H1 (cell line): ENCODE measurements around the gene DVL1. TPM values are rescaled to one million over a fixed set of nuclear protein-coding genes. Genes with fewer than 3 reads are reported as not detected.

Experiments
- CTCF ChIA-PET: fragments of 300-600 bp; sonication (Branson Sonifier 250); formaldehyde crosslinking; loops from one replicate; lab custom pipeline; 2021; ENCODE audit not compliant: partially characterized antibody; lab: Charles Lee
- POLR2A ChIA-PET: fragments of 300-600 bp; sonication (Branson Sonifier 250); formaldehyde crosslinking; loops from one replicate; lab custom pipeline; 2021; ENCODE audit warnings: inconsistent platforms; ENCODE audit not compliant: partially characterized antibody; lab: Charles Lee
- DNase-seq, 2 experiments: peaks; one replicate each; pipeline versions ENCODE4 v3.0.0 to v3.0.0-alpha.2; 2010 to 2022; ENCODE audit warnings: low spot score in 2 of 2, low read depth in 1 of 2, mixed read lengths in 1 of 2
- FAIRE-seq: peaks from 2 replicates; lab custom pipeline; 2011; peaks lifted over from hg19 to GRCh38; lab: Jason Lieb, UNC
- H2AFZ ChIP-seq: 2 replicates; pipeline ENCODE4 v1.8.1; 2012; ENCODE audit warnings: low read length, inconsistent platforms
- H2AK5ac ChIP-seq: 2 replicates; pipeline ENCODE4 v1.6.1; 2013; ENCODE audit warnings: low read depth, low read length
- H2BK120ac ChIP-seq: replicated peaks from 2 replicates; pipeline ENCODE3; 2013; ENCODE audit warnings: low read depth, low read length, inconsistent platforms
- H2BK12ac ChIP-seq: 2 replicates; pipeline ENCODE4 v1.6.1; 2013; ENCODE audit warnings: low read depth, low read length
- H2BK15ac ChIP-seq: 2 replicates; pipeline ENCODE4 v1.6.1; 2013; ENCODE audit warnings: low read length
- H2BK20ac ChIP-seq: 2 replicates; pipeline ENCODE4 v1.6.1; 2013; ENCODE audit warnings: low read length
- H2BK5ac ChIP-seq: 2 replicates; pipeline ENCODE4 v1.6.1; 2013; ENCODE audit warnings: low read depth, low read length
- H3K14ac ChIP-seq: 2 replicates; pipeline ENCODE4 v1.6.1; 2013; ENCODE audit warnings: inconsistent platforms; ENCODE audit not compliant: insufficient read length
- H3K18ac ChIP-seq: 2 replicates; pipeline ENCODE4 v1.6.1; 2013; ENCODE audit warnings: low read length; ENCODE audit errors: extremely low read depth
- H3K23ac ChIP-seq: 2 replicates; pipeline ENCODE4 v1.6.1; 2013; ENCODE audit warnings: inconsistent platforms; ENCODE audit not compliant: insufficient read length
- H3K23me2 ChIP-seq: 2 replicates; pipeline ENCODE4 v1.6.1; 2013; ENCODE audit warnings: low read depth, low read length
- H3K27ac ChIP-seq: 2 replicates; pipeline ENCODE4 v1.6.1; 2011; ENCODE audit warnings: low read depth, low read length, inconsistent platforms
- H3K27me3 ChIP-seq, 4 experiments: replicated peaks in 1 of 4; 1 replicate in 1 of 4; 2 replicates in 3 of 4; pipeline versions ENCODE4 v1.6.1 to v1.8.1; 2011 to 2013; ENCODE audit warnings: low read length in 3 of 4, mild to moderate bottlenecking in 3 of 4, inconsistent platforms in 2 of 4, mixed read lengths in 2 of 4, moderate library complexity in 1 of 4; ENCODE audit not compliant: control insufficient read depth in 3 of 4, insufficient read depth in 3 of 4; ENCODE audit errors: extremely low read depth in 1 of 4
- H3K36me3 ChIP-seq, 4 experiments: 2 replicates each; pipeline versions ENCODE4 v1.6.1 to v1.8.1; 2011 to 2013; ENCODE audit warnings: mild to moderate bottlenecking in 4 of 4, low read length in 3 of 4, moderate library complexity in 2 of 4, control low read depth in 1 of 4, inconsistent platforms in 1 of 4; ENCODE audit not compliant: insufficient read depth in 4 of 4, control insufficient read depth in 2 of 4
- H3K4ac ChIP-seq: replicated peaks from 2 replicates; pipeline ENCODE3; 2013; ENCODE audit warnings: low read length, low read depth, mixed read lengths, inconsistent platforms; ENCODE audit not compliant: insufficient read length
- H3K4me1 ChIP-seq, 4 experiments: replicated peaks in 1 of 4; 1 replicate in 1 of 4; 2 replicates in 3 of 4; pipeline versions ENCODE4 v1.6.1 to v1.8.1; 2011 to 2013; ENCODE audit warnings: low read length in 3 of 4, inconsistent platforms in 2 of 4, mixed read lengths in 1 of 4; ENCODE audit not compliant: insufficient read depth in 4 of 4, control insufficient read depth in 3 of 4
- H3K4me2 ChIP-seq, 2 experiments: 2 replicates each; pipeline versions ENCODE4 v1.6.1 to v1.8.1; 2011 to 2013; ENCODE audit warnings: low read depth in 2 of 2, low read length in 2 of 2, control low read depth in 1 of 2, inconsistent platforms in 1 of 2, mild to moderate bottlenecking in 1 of 2; ENCODE audit not compliant: insufficient read depth in 1 of 2
- H3K4me3 ChIP-seq, 4 experiments: fragments of 200-600, 300-600 bp in 1 of 4; sonication (generic), shearing (Covaris generic), sonication (Bioruptor Twin) in 1 of 4; 2 replicates each; pipeline versions ENCODE4 v1.5.1 to v1.8.1; 2011 to 2016; ENCODE audit warnings: low read length in 4 of 4, low read depth in 3 of 4, control low read depth in 2 of 4, inconsistent platforms in 2 of 4, mild to moderate bottlenecking in 2 of 4, mixed read lengths in 1 of 4, moderate library complexity in 1 of 4; ENCODE audit not compliant: insufficient read depth in 2 of 4; ENCODE audit errors: extremely low read depth in 1 of 4
- H3K56ac ChIP-seq: replicated peaks from 2 replicates; pipeline ENCODE3; 2013; ENCODE audit warnings: low read depth, mild to moderate bottlenecking, mixed read lengths, low read length, inconsistent platforms; ENCODE audit not compliant: insufficient read length
- H3K79me1 ChIP-seq: 2 replicates; pipeline ENCODE4 v1.6.1; 2013; ENCODE audit warnings: low read depth, low read length, control low read depth
- H3K79me2 ChIP-seq, 2 experiments: 2 replicates each; pipeline versions ENCODE4 v1.6.1 to v1.8.1; 2012 to 2013; ENCODE audit warnings: low read length in 2 of 2, mild to moderate bottlenecking in 2 of 2, inconsistent platforms in 1 of 2; ENCODE audit not compliant: insufficient read depth in 2 of 2, control insufficient read depth in 1 of 2
- H3K9ac ChIP-seq, 4 experiments: replicated peaks in 1 of 4; 1 replicate in 1 of 4; 2 replicates in 3 of 4; pipeline versions ENCODE4 v1.6.1 to v1.8.1; 2011 to 2013; ENCODE audit warnings: low read depth in 3 of 4, low read length in 3 of 4, control low read depth in 2 of 4, mild to moderate bottlenecking in 2 of 4, moderate library complexity in 2 of 4, inconsistent platforms in 1 of 4; ENCODE audit errors: extremely low read depth in 1 of 4
- H3K9me3 ChIP-seq, 2 experiments: 2 replicates each; pipeline versions ENCODE4 v1.6.1 to v1.8.1; 2012 to 2013; ENCODE audit warnings: mild to moderate bottlenecking in 2 of 2, moderate library complexity in 2 of 2, control low read depth in 1 of 2, inconsistent platforms in 1 of 2, low read depth in 1 of 2, low read length in 1 of 2, mixed read lengths in 1 of 2; ENCODE audit not compliant: insufficient read depth in 2 of 2
- H4K20me1 ChIP-seq, 2 experiments: replicated peaks in 1 of 2; 2 replicates each; pipeline versions ENCODE3 to v1.8.1; 2011 to 2013; ENCODE audit warnings: inconsistent platforms in 2 of 2, low read length in 2 of 2, mild to moderate bottlenecking in 1 of 2; ENCODE audit not compliant: insufficient read depth in 2 of 2, control insufficient read depth in 1 of 2
- H4K5ac ChIP-seq: 2 replicates; pipeline ENCODE4 v1.6.1; 2013; ENCODE audit warnings: low read length, low read depth, mixed read lengths, inconsistent platforms; ENCODE audit not compliant: insufficient read length
- H4K8ac ChIP-seq: 2 replicates; pipeline ENCODE4 v1.8.0; 2013; ENCODE audit warnings: mild to moderate bottlenecking, moderate library complexity, low read length, inconsistent platforms; ENCODE audit not compliant: insufficient read depth; ENCODE audit errors: extremely low read depth
- H4K91ac ChIP-seq: replicated peaks from 2 replicates; pipeline ENCODE3; 2013; ENCODE audit warnings: low read length, mixed read lengths, inconsistent platforms; ENCODE audit not compliant: insufficient read length
- CTBP2 ChIP-seq: IDR thresholded peaks from 2 replicates; pipeline ENCODE4 v1.7.0; 2011; ENCODE audit warnings: borderline replicate concordance, mild to moderate bottlenecking, moderate library complexity, mixed read lengths, low read length; ENCODE audit not compliant: insufficient read depth, insufficient read length
- EGR1 ChIP-seq: IDR thresholded peaks from 2 replicates; pipeline ENCODE4 v1.6.1; 2011; ENCODE audit warnings: low read depth, low read length, borderline replicate concordance
- GTF2F1 ChIP-seq: IDR thresholded peaks from 2 replicates; pipeline ENCODE4 v1.6.1; 2012; ENCODE audit warnings: low read depth, low read length, improper control_type of control experiment, borderline replicate concordance
- JUN ChIP-seq: IDR thresholded peaks from 2 replicates; pipeline ENCODE4 v1.6.1; 2011; ENCODE audit warnings: low read depth, mild to moderate bottlenecking, improper control_type of control experiment, low read length
- JUND ChIP-seq: IDR thresholded peaks from 2 replicates; pipeline ENCODE4 v1.6.1; 2011; ENCODE audit warnings: mild to moderate bottlenecking, improper control_type of control experiment, low read length
- WGBS, 2 experiments: shearing (Covaris generic) in 1 of 2; methylation state at CpG; one replicate each; pipeline versions ENCODE4 v1.1.6 to v1.1.7; 2013 to 2015; ENCODE audit warnings: low lambda C conversion rate in 2 of 2, mixed read lengths in 2 of 2, inconsistent platforms in 1 of 2, low coverage in 1 of 2, missing lambda C conversion rate in 1 of 2; ENCODE audit not compliant: insufficient replicate concordance in 2 of 2, insufficient coverage in 1 of 2, insufficient read length in 1 of 2; ENCODE audit errors: extremely low coverage in 1 of 2, missing lambda C conversion rate in 1 of 2; 5-methylcytosine and 5-hydroxymethylcytosine counted together
- polyA plus RNA-seq, 7 experiments: library from polyadenylated mRNA; depleted of rRNA in 3 of 7; stranded (reverse) in 5 of 7; unstranded in 2 of 7; fragments of >200 nt in 5 of 7; fragments of 200-250 nt in 2 of 7; gene quantifications; 1 replicate in 5 of 7; 2 replicates in 1 of 7; 4 replicates in 1 of 7; pipeline versions ENCODE4 v1.2.1 to v1.2.3, GENCODE V29; 2011 to 2013; ENCODE audit warnings: missing spikeins in 2 of 7, mixed read lengths in 2 of 7
- total RNA-seq: library from RNA; stranded (reverse); fragmentation: NEBNext Ultra II Directional; extraction: Animal tissue kit (Norgen Biotek cat#: 25700); gene quantifications from 2 replicates; pipeline ENCODE4 v1.2.1, GENCODE V29; 2021
- TF ChIP-seq, protein P1 (sequence below), 3 experiments: IDR thresholded peaks; 1 replicate in 2 of 3; 2 replicates in 1 of 3; pipeline versions ENCODE4 v1.5.1 to v1.6.1; 2011; ENCODE audit warnings: low read length in 3 of 3, mild to moderate bottlenecking in 3 of 3, inconsistent platforms in 2 of 3, low read depth in 1 of 3, moderate library complexity in 1 of 3; ENCODE audit not compliant: insufficient read depth in 1 of 3; ENCODE audit errors: control extremely low read depth in 1 of 3
- TF ChIP-seq, protein P2 (sequence below): IDR thresholded peaks from 2 replicates; pipeline ENCODE4 v1.6.1; 2011; ENCODE audit warnings: low read depth, mild to moderate bottlenecking, low read length; ENCODE audit not compliant: insufficient read depth
- TF ChIP-seq, protein P3 (sequence below): IDR thresholded peaks from 2 replicates; pipeline ENCODE4 v1.6.1; 2012; ENCODE audit warnings: inconsistent platforms

Gene DVL1
- total and polyA plus RNA-seq, 2 of the 8 experiments (the other 6 are each of a cell fraction or from before 2014, with no cell fraction given): 39.4 to 58.9 TPM

DNA sequence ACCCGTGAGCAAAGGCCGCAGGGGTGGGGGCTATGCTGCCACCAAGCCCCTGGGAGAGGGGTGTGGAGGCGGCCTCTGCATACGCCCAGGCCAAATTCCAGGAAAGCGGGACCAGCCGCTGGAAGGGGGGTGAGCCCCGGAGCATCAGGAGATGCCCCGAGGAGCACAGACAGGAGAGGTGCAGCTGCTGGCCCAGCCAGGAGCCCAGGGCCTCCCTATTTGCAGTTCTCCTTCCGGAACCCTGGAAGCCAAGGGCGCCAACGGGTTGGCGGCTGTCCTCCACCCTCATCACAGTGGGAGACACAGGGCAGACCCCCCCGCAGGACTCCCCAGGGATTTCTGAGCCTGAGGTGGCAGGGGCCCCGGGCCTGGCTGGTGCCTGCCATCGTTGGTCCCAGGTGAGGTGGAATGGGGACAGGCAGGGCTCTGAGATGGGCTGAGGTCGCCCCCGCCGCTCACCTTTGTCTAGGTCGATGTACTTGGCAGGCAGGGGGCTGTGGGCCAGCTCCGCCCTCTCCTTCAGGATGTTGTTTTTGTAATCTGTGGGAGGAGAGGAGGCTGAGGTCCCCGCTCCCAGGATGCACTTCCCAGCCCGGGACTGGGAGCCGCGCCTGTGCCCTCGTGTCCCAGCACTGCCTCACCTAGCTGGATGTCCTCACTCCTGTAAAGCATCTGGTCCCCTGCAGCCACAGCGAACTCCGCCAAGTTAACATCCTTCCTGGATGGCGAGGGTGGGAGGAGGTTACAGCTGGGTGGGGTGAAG lies 4.4 kb upstream of the DVL1 start:
- ChIA-PET POLR2A (interaction anchor here (0.7 to 5.1 kb wide), 13 partner anchors 8 to 84 kb away, joined by 3 to 80 read pairs (median 3); partner anchors contain the start of gene AURKAIP1), CTCF (interaction anchor here (0.5 to 3.4 kb wide), 4 partner anchors 17 to 483 kb away, joined by 3 to 40 read pairs (median 4); partner anchors contain the start of gene AURKAIP1)
- H3K9ac ChIP-seq: no peak overlapping the region
- no peak overlapping the region for H3K56ac ChIP-seq
- no peak overlapping the region for H2AFZ ChIP-seq
- H4K91ac ChIP-seq: peak overlapping the region; percentile 94
- no peaks in the 10 kb centered on the region for H3K36me3 ChIP-seq
- no peaks in the 10 kb centered on the region for H3K9me3 ChIP-seq
- 0% methylated on average over 19 of the region's 28 CpGs; no CpG with 5 or more reads in 1 of the 2 experiments for WGBS, 2 experiments
- H4K8ac ChIP-seq: peak overlapping the region; percentile 72
- H3K27ac ChIP-seq: no peak overlapping the region
- no peak overlapping the region for H3K23ac ChIP-seq
- H2BK5ac ChIP-seq: no peak overlapping the region
- peak overlapping the region; percentile 53; the same call in 1 of the 2 replicates for H2BK12ac ChIP-seq
- FAIRE-seq (no peak), DNase-seq (peak in 1 of 2 experiments; percentile 78)
- H3K27me3 ChIP-seq: peaks cover 9 to 17% (median 14%) of the 10 kb centered on the region in 4 experiments
- H3K79me1 ChIP-seq: no peaks in the 10 kb centered on the region
- no peak overlapping the region for H2BK120ac ChIP-seq
- no peak overlapping the region for H2BK20ac ChIP-seq
- peak overlapping the region; percentile 20 to 61 (median 26); a peak in 7 of 8 replicates for H3K4me3 ChIP-seq
- H2AK5ac ChIP-seq: no peak overlapping the region
- H2BK15ac ChIP-seq: no peak overlapping the region
- peak overlapping the region; percentile 91 for H3K4ac ChIP-seq
- H3K14ac ChIP-seq: no peak overlapping the region
- H3K79me2 ChIP-seq: no peaks in the 10 kb centered on the region
- peak overlapping the region; percentile 52 for H3K18ac ChIP-seq
- peak overlapping the region; percentile 69 to 95 for H3K4me2 ChIP-seq
- peaks cover 20% of the 10 kb centered on the region; the same call in 1 of the 2 replicates for H3K23me2 ChIP-seq
- peaks cover 0 to 6% of the 10 kb centered on the region in 2 experiments for H4K20me1 ChIP-seq
- no peak overlapping the region for H4K5ac ChIP-seq
- peaks cover 2 to 44% (median 33%) of the 10 kb centered on the region in 4 experiments for H3K4me1 ChIP-seq
- TF ChIP-seq, protein P1, sequence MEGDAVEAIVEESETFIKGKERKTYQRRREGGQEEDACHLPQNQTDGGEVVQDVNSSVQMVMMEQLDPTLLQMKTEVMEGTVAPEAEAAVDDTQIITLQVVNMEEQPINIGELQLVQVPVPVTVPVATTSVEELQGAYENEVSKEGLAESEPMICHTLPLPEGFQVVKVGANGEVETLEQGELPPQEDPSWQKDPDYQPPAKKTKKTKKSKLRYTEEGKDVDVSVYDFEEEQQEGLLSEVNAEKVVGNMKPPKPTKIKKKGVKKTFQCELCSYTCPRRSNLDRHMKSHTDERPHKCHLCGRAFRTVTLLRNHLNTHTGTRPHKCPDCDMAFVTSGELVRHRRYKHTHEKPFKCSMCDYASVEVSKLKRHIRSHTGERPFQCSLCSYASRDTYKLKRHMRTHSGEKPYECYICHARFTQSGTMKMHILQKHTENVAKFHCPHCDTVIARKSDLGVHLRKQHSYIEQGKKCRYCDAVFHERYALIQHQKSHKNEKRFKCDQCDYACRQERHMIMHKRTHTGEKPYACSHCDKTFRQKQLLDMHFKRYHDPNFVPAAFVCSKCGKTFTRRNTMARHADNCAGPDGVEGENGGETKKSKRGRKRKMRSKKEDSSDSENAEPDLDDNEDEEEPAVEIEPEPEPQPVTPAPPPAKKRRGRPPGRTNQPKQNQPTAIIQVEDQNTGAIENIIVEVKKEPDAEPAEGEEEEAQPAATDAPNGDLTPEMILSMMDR (IDR thresholded peaks at IDR 0.05; ENCODE audit: control extremely low read depth in 1 of 3, insufficient read depth in 1 of 3, low read depth in 1 of 3, low read length in 3 of 3): no peak
- TF ChIP-seq JUND: no peak
- TF ChIP-seq JUN: no peak
- TF ChIP-seq GTF2F1: no peak
- TF ChIP-seq, protein P2, sequence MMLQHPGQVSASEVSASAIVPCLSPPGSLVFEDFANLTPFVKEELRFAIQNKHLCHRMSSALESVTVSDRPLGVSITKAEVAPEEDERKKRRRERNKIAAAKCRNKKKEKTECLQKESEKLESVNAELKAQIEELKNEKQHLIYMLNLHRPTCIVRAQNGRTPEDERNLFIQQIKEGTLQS: no peak
- TF ChIP-seq EGR1: no peak
- TF ChIP-seq, protein P3, sequence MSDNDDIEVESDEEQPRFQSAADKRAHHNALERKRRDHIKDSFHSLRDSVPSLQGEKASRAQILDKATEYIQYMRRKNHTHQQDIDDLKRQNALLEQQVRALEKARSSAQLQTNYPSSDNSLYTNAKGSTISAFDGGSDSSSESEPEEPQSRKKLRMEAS: peak; percentile 74
- TF ChIP-seq CTBP2: no peak
